Activated CD8-positive, alpha-beta memory T cell treated with anti-CD3 and anti-CD28 coated beads, Interleukin-2, amount 50 U/mL, for 24 hours (primary cell): ENCODE measurements around the gene COX18.

Experiments used
- DNase-seq: peaks from one replicate; pipeline ENCODE4 v3.0.0-alpha.2; 2020; ENCODE audit errors: extremely low read depth

COX18 gene

DNA sequence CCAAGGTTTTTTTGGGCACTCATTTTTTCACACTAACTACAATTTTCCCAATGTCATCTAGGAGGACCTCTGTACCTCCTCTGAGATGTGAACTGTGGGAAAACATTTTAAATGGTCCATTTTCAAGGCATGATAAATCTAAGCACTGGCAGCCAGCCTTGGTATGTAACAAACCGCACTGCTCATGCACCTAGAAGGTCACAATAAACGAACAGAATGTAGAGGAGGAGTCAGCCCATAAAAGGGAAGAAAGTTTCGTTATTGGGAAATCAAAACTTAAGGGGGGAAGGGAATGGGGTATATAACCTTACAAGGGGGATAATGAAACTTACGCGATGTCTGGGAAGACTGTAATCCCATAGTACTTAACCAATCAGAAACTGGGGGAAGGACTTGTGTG, 16.4 kb downstream of the COX18 start:
- DNase-seq, result no peak

DNA sequence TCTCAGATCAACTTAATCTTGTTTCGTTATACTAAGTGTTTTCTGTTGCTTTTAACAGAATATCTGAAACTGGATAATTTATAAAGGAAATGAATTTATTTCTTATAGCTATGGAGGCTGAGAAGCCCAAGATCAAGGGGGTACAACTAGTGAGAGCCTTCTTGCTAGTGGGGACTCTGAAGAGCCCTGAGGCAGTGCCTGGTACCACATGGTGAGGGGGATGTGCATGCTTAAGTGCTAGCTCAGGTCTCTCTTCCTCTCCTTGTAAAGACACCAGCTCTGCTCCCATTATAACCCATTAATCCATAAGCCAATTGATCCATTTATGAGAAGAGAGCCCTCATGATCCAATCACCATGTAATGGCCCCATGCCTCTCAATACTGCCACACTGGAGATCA, 17.9 kb downstream of the COX18 start:
- no peak for DNase-seq

DNA sequence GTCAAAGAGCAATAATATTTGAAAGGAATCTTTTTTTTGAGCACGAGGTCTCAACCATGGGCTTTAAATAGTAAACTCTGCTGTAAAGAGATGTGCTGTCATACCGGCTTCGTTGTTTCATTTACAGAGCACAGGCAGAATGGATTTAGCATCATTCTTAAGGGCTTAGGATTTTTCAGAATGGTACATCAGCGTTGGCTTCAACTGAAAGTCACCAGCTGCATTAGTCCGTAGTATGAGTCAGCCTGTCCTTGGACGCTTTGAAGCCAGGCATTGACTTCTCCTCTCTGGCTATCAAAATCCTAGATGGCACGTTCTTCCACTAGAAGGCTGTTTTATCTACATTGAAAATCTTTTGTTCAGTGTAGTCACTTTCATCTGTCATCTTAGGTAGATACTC, 23.6 kb downstream of the COX18 start:
- no peak for DNase-seq

DNA sequence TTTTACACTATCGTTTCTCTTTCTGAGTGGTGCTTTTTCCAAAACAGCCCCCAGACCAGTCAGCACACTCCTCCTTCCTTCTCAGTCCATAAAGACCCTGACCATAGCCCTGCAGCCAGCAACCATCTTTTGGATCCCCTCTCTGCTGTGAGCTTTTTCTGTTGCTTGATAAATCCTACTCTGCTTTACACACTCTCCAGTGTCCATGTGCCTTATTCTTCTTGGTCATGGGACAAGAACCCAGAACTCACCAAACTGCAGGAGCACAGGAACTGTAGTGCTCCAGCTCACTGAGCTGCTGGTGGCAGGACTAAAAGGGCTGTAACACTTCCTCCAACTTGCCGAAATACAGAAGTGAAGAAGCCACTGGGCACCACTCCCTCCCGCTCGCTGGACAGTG, 32.5 kb downstream of the COX18 start:
- no peak for DNase-seq

DNA sequence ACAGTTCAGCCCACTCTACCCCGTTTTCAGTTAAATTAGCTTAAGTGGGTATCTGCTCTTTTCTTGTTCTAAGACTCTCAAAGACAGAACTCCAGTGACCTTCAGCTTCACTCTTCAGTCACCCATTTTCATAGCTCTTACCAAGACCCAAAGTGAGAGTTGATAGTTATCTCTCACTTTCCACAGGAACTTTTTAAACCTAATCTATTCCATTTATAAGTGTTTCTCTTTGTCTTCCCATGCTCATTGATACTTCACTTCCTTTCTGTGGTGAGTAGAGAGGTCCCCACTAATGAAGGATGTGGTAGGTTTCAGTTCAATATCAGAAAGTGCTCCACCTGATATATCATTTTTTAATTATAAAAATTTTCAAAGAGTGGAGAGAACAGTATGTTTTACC, 33.4 kb downstream of the COX18 start:
- DNase-seq, result no peak

DNA sequence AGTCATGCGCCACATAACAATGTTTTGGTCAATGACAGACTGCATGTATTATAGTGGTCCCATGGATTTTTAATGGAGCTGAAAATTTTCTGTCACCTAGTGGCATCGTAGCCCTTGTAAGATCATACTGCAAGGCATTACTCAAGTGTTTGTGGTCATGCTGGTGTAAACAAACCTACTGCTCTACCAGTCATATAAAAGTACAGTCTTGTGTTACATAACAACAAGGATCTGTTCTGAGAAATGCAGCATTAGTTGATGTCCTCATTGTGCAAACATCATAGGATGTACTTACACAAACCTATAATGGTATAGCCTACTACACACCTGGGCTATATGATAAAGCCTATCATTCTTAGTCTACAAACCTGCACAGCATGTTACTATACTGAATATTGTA, 34.6 kb downstream of the COX18 start:
- no peak for DNase-seq

DNA sequence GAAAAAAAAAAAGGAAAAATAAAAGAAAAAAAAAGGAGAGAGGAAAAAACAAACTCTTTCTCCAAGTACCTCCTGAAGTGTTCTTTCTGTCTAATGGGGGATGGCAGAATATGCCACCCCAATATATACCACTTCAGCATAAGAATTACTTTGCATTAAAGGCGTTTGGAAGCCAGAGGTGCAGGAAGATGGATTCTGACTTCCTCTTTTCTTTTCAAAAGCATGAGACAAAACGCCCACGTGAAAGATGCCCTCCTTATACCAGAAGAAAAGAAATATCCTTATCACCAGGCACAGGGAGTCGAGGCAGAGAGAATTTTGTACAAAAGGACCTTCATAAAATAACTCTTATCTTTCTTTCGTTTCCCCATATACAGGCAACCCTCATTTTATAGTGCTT, 40.9 kb downstream of the COX18 start:
- DNase-seq, result no peak

DNA sequence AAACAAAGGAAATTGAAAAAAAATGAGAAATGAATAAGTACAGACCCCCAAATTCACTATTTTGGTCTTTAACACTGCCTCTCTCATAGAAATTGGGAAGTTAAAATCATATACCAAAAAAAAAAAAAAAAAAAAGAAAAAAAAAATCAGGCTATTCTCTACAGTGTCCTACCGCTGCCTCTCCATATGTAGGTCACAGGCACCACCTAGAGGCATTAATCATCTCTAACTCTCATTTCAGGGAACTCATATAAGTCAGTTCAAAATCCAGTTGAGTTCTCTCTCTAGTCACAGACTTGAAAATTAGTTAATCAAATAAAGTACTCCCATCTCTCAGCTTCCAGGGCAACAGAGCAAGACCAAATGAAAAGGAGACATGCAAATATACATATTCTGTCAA, 47.9 kb downstream of the COX18 start:
- no peak for DNase-seq

DNA sequence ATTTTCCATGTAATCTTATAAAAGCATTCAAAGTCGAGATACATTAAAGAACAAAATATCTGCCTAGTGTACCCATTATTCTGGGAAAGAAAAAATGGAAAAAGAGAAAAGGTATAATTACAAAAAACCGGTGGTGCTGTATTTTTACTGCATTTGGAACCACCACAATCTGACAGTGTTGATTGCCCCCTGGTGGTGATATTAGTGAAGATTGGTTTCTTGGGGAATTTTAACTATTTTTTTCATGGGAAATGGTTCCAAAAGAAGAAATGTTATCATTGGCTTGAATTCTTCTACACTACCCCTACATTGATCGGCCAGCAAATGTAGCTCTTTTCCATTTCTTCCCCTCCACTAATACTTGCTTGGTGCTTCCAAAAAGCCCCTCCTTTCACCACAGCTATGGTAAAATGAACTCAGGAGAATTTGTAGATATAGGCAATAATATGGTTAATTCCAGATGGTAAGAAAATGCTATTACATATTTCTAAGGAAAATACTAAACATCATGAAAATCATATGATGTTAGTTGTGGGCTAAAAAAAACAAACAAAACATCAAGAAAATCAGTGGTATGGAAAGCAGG, 50.0 kb downstream of the COX18 start:
- peak; percentile 7 for DNase-seq

DNA sequence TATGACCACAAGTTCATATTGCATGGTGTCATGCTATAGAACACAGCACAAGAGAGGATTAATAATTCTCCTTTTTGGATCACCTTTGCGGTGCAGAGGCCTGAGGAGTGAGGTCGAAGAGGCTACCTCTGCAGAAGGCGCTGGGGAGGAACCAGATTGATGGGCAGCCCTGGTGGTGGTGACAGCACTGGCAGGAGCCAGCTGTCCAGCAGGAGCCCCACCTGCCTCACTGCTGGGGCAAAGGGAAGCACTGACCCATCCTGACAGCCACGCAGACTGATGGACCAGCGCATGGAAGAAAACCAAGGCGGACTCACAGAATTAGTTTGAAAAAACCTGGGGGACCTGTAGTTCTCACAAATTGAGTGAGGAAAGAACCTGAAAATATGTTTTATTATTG, 50.9 kb downstream of the COX18 start:
- no peak for DNase-seq

DNA sequence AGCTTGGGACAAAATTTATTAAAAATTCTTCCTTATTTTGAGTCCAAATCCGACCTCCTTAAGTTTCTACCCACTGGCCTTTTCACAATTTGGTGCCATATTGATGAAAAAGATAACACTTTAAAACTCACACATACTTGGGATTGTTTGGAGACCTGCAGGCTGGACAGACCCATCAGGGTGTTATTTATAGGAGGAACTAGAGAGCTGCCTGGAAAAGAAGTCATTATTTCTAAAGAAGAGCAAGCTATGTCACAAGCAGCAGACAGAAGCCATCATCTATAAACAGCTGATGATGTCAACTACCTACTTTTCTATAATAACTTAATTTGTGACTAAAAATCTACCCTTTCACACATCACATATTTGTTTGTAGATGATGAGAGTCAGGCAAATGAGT, 56.2 kb downstream of the COX18 start:
- no peak for DNase-seq

DNA sequence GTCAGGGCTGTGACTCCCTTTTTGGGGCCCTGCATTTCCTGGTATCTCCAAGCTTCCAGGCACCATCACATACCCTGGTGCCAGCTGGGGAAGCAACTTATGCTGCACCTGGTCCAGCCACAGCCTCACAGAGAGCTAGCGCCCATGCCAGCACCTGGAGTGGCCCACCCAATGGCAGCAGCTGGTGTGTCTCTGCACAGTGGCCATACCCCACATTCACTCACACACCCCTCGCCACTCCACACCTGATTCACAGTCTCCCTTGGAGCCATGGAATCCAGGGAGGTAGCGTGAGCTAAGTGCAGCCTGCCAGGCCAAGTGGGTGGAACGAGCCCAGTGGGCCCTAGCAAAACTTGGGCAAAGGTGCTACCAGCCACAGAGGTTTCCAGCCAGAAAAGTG, 56.8 kb downstream of the COX18 start:
- no peak for DNase-seq

DNA sequence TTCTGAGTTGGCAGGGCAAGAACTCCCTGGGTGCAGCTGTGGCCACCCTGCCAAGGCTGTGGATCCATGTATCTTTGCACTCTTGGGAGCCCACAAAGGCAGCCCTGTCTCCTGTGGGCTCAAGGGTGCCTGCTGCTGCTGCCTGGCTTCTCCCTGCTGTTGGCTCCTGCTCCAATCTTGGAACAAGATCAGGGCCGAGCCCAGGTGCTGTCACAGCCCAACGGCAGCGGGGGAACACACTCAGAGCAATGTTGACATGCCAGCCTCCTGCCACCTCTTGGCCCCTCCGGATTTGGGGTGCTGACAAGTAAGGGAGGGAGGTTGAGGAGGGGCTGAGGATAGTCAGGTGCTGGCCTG, 57.9 kb downstream of the COX18 start:
- no peak for DNase-seq

DNA sequence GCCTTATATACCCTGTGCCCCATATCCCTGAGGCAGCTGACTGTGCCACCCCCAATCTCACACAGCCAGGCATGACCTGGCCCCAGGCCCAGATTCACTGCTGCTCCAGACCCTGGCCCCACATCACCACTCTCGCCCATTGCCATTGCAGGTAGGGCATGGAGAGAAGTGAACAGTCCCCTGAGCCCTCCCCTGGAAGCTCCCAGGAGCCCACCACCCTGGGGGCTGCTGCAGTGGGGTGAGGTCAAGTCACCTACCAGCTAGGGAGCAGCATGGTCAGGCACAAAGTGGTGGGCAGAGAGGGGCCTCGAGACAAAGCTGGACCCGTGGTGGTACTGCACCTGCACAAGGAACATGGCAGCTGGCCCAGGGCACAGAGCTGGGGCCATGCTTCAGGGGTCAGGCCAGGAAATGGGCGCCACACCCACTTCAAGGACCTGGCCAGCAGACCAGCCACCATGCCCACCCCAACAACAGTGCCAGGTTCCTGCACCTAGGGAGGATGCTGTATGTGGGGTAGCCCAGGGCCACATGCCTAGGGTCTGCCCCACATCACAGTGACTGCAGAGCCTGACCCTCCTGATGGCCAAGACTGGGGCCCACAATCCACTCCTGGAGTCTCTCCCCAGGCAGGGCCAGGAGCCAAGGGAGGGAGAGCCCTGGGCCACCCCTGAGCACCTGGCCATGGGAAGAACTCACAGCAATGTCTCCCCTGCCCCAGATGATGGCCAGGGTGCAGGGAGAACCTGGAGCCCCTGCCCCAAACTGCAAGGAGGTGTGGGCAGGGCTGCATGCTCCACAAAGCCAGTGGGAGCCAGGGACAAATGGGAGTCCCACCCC, 58.5 kb downstream of the COX18 start:
- DNase-seq, result no peak

DNA sequence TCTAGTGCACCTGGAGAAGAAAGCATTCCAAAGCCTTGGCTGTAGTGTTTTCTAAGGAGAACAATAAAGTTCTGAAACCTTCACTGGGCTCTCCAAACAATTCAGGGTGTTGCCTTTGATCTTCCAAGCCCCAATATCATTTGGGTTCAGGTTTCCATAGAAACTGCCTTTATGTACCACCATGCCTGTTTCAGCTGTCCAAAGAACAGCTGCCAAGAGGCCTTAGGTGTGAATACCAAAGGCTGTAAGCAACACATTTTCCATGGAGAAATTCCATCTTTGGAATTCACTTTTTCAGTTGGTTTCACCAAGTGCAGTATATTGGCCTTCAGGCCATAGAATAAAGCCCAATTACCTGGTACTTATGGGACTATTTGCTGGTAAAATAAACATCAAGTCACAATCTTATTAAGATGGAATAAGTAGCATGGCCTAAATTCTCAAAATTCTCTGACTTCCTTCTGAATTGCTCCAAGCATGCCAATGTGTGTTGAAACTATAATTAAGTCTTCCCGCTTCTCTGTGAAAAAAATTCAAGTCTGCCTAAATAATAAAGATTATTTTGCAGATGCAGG, 61.9 kb downstream of the COX18 start:
- no peak for DNase-seq

DNA sequence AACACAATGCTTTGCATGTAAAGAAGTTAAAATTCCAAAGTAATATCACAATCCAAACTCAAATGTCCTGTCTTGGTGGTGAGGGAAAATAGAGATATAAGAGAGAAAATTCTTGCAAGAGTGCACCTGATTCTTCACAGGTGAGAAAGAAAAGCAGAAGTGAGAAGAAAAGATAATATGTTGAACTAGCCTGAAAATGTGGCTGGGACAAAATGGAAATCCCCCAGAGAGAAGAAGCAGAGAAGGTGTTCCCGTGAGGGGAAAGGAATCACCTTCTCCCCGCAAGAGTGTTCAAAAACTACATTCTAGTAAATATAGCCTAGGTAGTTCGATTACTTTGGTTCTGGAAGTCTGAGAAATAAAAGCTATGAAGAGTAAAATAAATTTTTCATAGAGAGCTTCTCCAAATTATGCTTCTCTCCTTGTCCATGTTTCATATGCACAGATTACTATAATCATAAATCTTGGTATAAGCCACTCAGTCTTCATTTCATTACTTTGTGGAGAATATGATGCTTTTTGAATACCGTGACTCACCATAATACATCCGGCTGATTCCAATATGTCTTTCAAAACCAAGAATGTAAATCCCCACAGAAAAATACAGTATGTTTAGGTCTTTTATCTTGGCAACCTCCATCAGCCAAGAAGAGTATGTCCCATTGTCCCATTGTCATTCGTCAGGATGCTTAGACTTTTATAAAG, 63.1 kb downstream of the COX18 start:
- DNase-seq, result no peak

DNA sequence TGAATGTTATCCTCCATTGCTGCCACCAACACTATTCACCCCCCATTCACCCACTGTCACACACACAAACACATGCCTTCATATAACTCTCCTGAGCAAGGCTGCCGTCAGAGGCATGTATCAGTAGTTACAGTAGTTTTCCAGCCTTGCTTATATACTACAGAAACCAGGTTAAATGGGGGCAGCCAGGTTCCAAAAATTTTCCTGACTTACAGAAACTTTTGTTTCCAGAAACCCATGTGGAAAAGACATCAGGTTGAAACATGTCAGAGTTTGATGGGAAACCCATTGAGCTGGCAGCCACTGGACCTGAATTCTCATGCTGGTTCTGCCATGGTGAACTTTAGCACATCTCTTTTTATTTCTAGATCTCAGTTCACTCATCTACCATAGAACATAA, 64.0 kb downstream of the COX18 start:
- no peak for DNase-seq
